ENCODE results near the gene CDH11.

CDH11 gene

GRCh38 chr16:65000654-65001053 lies 121.2 kb downstream of the CDH11 start:
- Mint-ChIP-seq H3K27me3 (no peaks in the 10 kb centered on the region), H3K4me1 (no peaks in the 10 kb centered on the region), H3K27ac (no peak overlapping the region), H3K4me3 (no peak overlapping the region), H3K9me3 (peaks cover 7% of the 10 kb centered on the region), H3K36me3 (no peaks in the 10 kb centered on the region)
- ATAC-seq, result no peak

GRCh38 chr16:64997751-64998150 lies 124.1 kb downstream of the CDH11 start:
- Mint-ChIP-seq H3K36me3 (no peaks in the 10 kb centered on the region), H3K27me3 (no peaks in the 10 kb centered on the region), H3K4me3 (no peak overlapping the region), H3K4me1 (no peaks in the 10 kb centered on the region), H3K27ac (no peak overlapping the region), H3K9me3 (peaks cover 7% of the 10 kb centered on the region)
- ATAC-seq, result no peak

- no peak for ATAC-seq
- no peaks in the 10 kb centered on the region for H3K27me3 Mint-ChIP-seq
- H3K9me3 Mint-ChIP-seq, result peaks cover under 1% of the 10 kb centered on the region
- no peaks in the 10 kb centered on the region for H3K4me1 Mint-ChIP-seq
- no peak overlapping the region for H3K4me3 Mint-ChIP-seq
- H3K36me3 Mint-ChIP-seq, result no peaks in the 10 kb centered on the region
- no peak overlapping the region for H3K27ac Mint-ChIP-seq
Measured at GRCh38 chr16:64997121-64997520, 124.7 kb downstream of the CDH11 start.

GRCh38 chr16:64996641-64997040 lies 125.2 kb downstream of the CDH11 start:
- ATAC-seq, result no peak
- no peaks in the 10 kb centered on the region for H3K27me3 Mint-ChIP-seq
- no peaks in the 10 kb centered on the region for H3K36me3 Mint-ChIP-seq

GRCh38 chr16:64993464-64993863 lies 128.4 kb downstream of the CDH11 start:
- Mint-ChIP-seq H3K4me1 (no peaks in the 10 kb centered on the region), H3K27me3 (no peaks in the 10 kb centered on the region)

More at GRCh38 chr16:64996641-64997040, 125.2 kb downstream of the CDH11 start:
- Mint-ChIP-seq H3K27ac (no peak overlapping the region), H3K9me3 (peaks cover under 1% of the 10 kb centered on the region), H3K4me1 (no peaks in the 10 kb centered on the region), H3K4me3 (no peak overlapping the region)

GRCh38 chr16:64991001-64991400 lies 130.9 kb downstream of the CDH11 start:
- H3K27me3 Mint-ChIP-seq, result no peaks in the 10 kb centered on the region

More at GRCh38 chr16:64993464-64993863, 128.4 kb downstream of the CDH11 start:
- Mint-ChIP-seq H3K9me3 (peaks cover 8% of the 10 kb centered on the region), H3K27ac (no peak overlapping the region), H3K4me3 (no peak overlapping the region), H3K36me3 (no peaks in the 10 kb centered on the region)
- no peak for ATAC-seq

GRCh38 chr16:64990101-64990500 lies 131.8 kb downstream of the CDH11 start:
- Mint-ChIP-seq H3K4me3 (no peak overlapping the region), H3K36me3 (no peaks in the 10 kb centered on the region), H3K27ac (no peak overlapping the region), H3K27me3 (no peaks in the 10 kb centered on the region), H3K9me3 (peaks cover 8% of the 10 kb centered on the region), H3K4me1 (no peaks in the 10 kb centered on the region)
- ATAC-seq, result no peak

More at GRCh38 chr16:64991001-64991400, 130.9 kb downstream of the CDH11 start:
- H3K9me3 Mint-ChIP-seq, result peaks cover 8% of the 10 kb centered on the region
- ATAC-seq, result no peak
- no peak overlapping the region for H3K27ac Mint-ChIP-seq
- no peaks in the 10 kb centered on the region for H3K36me3 Mint-ChIP-seq
- H3K4me3 Mint-ChIP-seq, result no peak overlapping the region
- no peaks in the 10 kb centered on the region for H3K4me1 Mint-ChIP-seq

- Mint-ChIP-seq H3K4me1 (no peaks in the 10 kb centered on the region), H3K9me3 (peaks cover 8% of the 10 kb centered on the region), H3K36me3 (no peaks in the 10 kb centered on the region), H3K27me3 (no peaks in the 10 kb centered on the region), H3K27ac (no peak overlapping the region), H3K4me3 (no peak overlapping the region)
- no peak for ATAC-seq
Measured at GRCh38 chr16:64989050-64989449, 132.8 kb downstream of the CDH11 start.

- ATAC-seq, result no peak
- Mint-ChIP-seq H3K9me3 (peaks cover 4% of the 10 kb centered on the region), H3K36me3 (no peaks in the 10 kb centered on the region), H3K4me1 (no peaks in the 10 kb centered on the region), H3K27me3 (no peaks in the 10 kb centered on the region), H3K4me3 (no peak overlapping the region), H3K27ac (no peak overlapping the region)
Measured at GRCh38 chr16:64983963-64984362, 137.9 kb downstream of the CDH11 start.

GRCh38 chr16:64983231-64983630 lies 138.6 kb downstream of the CDH11 start:
- H3K9me3 Mint-ChIP-seq, result peaks cover 3% of the 10 kb centered on the region
- no peaks in the 10 kb centered on the region for H3K27me3 Mint-ChIP-seq
- no peaks in the 10 kb centered on the region for H3K36me3 Mint-ChIP-seq
- H3K27ac Mint-ChIP-seq, result no peak overlapping the region
- H3K4me1 Mint-ChIP-seq, result no peaks in the 10 kb centered on the region
- no peak for ATAC-seq
- H3K4me3 Mint-ChIP-seq, result no peak overlapping the region

GRCh38 chr16:64982581-64982980 lies 139.3 kb downstream of the CDH11 start:
- no peaks in the 10 kb centered on the region for H3K27me3 Mint-ChIP-seq

GRCh38 chr16:64981568-64982281 lies 140.1 kb downstream of the CDH11 start:
- H3K27ac Mint-ChIP-seq, result no peak overlapping the region
- no peaks in the 10 kb centered on the region for H3K27me3 Mint-ChIP-seq

More at GRCh38 chr16:64982581-64982980, 139.3 kb downstream of the CDH11 start:
- Mint-ChIP-seq H3K9me3 (peaks cover 3% of the 10 kb centered on the region), H3K36me3 (no peaks in the 10 kb centered on the region), H3K4me3 (no peak overlapping the region), H3K4me1 (no peaks in the 10 kb centered on the region), H3K27ac (no peak overlapping the region)
- ATAC-seq, result no peak

GRCh38 chr16:64977206-64977920 lies 144.5 kb downstream of the CDH11 start:
- no peak overlapping the region for H3K27ac Mint-ChIP-seq
- peaks cover 3% of the 10 kb centered on the region for H3K9me3 Mint-ChIP-seq
- no peaks in the 10 kb centered on the region for H3K27me3 Mint-ChIP-seq
- no peak for ATAC-seq
- H3K4me1 Mint-ChIP-seq, result no peaks in the 10 kb centered on the region
- no peak overlapping the region for H3K4me3 Mint-ChIP-seq
- H3K36me3 Mint-ChIP-seq, result no peaks in the 10 kb centered on the region

More at GRCh38 chr16:64981568-64982281, 140.1 kb downstream of the CDH11 start:
- H3K4me1 Mint-ChIP-seq, result no peaks in the 10 kb centered on the region
- H3K9me3 Mint-ChIP-seq, result peaks cover 3% of the 10 kb centered on the region
- ATAC-seq, result no peak
- no peaks in the 10 kb centered on the region for H3K36me3 Mint-ChIP-seq
- no peak overlapping the region for H3K4me3 Mint-ChIP-seq

- no peak for ATAC-seq
- H3K27me3 Mint-ChIP-seq, result no peaks in the 10 kb centered on the region
- peaks cover 3% of the 10 kb centered on the region for H3K9me3 Mint-ChIP-seq
- no peaks in the 10 kb centered on the region for H3K4me1 Mint-ChIP-seq
- H3K4me3 Mint-ChIP-seq, result no peak overlapping the region
- H3K27ac Mint-ChIP-seq, result no peak overlapping the region
- H3K36me3 Mint-ChIP-seq, result no peaks in the 10 kb centered on the region
Measured at GRCh38 chr16:64975821-64976220, 146.0 kb downstream of the CDH11 start.

- no peaks in the 10 kb centered on the region for H3K36me3 Mint-ChIP-seq
- no peak overlapping the region for H3K27ac Mint-ChIP-seq
- no peak overlapping the region for H3K4me3 Mint-ChIP-seq
- ATAC-seq, result no peak
- no peaks in the 10 kb centered on the region for H3K4me1 Mint-ChIP-seq
- H3K9me3 Mint-ChIP-seq, result no peaks in the 10 kb centered on the region
- no peaks in the 10 kb centered on the region for H3K27me3 Mint-ChIP-seq
Measured at GRCh38 chr16:64974381-64974780, 147.5 kb downstream of the CDH11 start.

GRCh38 chr16:64973171-64973570 lies 148.7 kb downstream of the CDH11 start:
- ATAC-seq, result no peak
- H3K27ac Mint-ChIP-seq, result no peak overlapping the region
- no peak overlapping the region for H3K4me3 Mint-ChIP-seq
- H3K27me3 Mint-ChIP-seq, result no peaks in the 10 kb centered on the region
- H3K9me3 Mint-ChIP-seq, result no peaks in the 10 kb centered on the region
- H3K4me1 Mint-ChIP-seq, result no peaks in the 10 kb centered on the region
- H3K36me3 Mint-ChIP-seq, result no peaks in the 10 kb centered on the region

Measured in stimulated activated memory B cell treated with anti-CD40 and anti-IgM and Interleukin-4, amounts not matched to agents 10 μg/mL and 1 μg/mL and 100 μg/mL, for 72 hours (primary cell).